ENCODE measurements around the gene MAGI3. TPM values are rescaled to one million over a fixed set of nuclear protein-coding genes. Genes with fewer than 3 reads are reported as not detected.

MAGI3 gene
- polyA plus RNA-seq, 4 donors, result 6.8 to 39.4 (median 12.8) TPM

- no peaks in the 10 kb centered on the region for H3K27me3 ChIP-seq (ENCODE audit: control insufficient read depth in 3 of 3, insufficient read depth in 3 of 3, low read length in 3 of 3)
- H3K4me3 ChIP-seq (ENCODE audit: low read depth in 1 of 3, low read length in 3 of 3), result no peak overlapping the region
- 88 to 94% (median 89%) methylated on average over 2 of the region's 2 CpGs for WGBS, 3 donors
- no peaks in the 10 kb centered on the region for H3K4me1 ChIP-seq (ENCODE audit: control insufficient read depth in 3 of 3, insufficient read depth in 2 of 3, low read depth in 1 of 3, low read length in 2 of 3)
- no peak for DNase-seq
- FAIRE-seq, result no peak
- no peaks in the 10 kb centered on the region for H3K9me3 ChIP-seq (ENCODE audit: control insufficient read depth in 2 of 2, insufficient read depth in 1 of 2, low read depth in 1 of 2, low read length in 1 of 2)
- peaks cover 0 to 3% (median 2%) of the 10 kb centered on the region in 3 donors for H3K36me3 ChIP-seq (ENCODE audit: control insufficient read depth in 3 of 3, insufficient read depth in 2 of 3, low read depth in 1 of 3, low read length in 3 of 3)
- H3K27ac ChIP-seq (ENCODE audit: low read depth in 1 of 3, low read length in 2 of 3), result no peak overlapping the region
These were observed 344.2 kb downstream of the MAGI3 start for GRCh38 chr1:113734357-113735055.
